ENCODE data around the gene CHRNA4.

The CHRNA4 gene

DNA sequence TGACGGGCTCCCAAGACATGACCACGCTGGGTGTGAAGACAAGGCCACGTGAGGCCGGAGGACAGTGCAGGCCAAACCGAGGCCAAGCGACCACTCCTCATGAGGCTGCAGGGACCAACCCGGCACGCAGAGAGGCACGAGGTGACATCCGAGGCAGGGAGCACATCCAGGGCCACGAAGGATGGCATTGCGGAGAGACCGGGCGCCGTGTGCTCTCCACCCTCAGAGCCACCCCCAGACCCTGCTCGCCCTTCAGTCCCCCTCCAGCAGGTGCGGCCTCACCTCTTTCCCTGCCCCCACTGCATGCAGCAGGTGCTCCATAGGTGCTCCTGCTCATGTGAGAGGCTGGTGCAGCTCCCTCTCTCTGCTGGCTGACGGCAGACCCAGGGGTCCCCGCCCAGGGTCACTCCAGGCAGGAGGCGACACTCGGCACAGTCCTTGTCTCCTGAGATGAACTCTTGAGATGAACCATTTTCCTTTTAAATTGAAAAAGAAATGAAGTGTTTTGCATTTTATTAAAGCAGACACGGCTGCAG, 33.8 kb upstream of the CHRNA4 start:
- H3K36me3 ChIP-seq = no peaks in the 10 kb centered on the region
- no peaks in the 10 kb centered on the region for H3K4me1 ChIP-seq
- no peak for TF ChIP-seq CTCF (IDR thresholded peaks at IDR 0.05)
- H3K27ac ChIP-seq = no peak overlapping the region
- H3K9me3 ChIP-seq = peaks cover 0 to 7% (median 4%) of the 10 kb centered on the region in 3 donors
- H3K4me3 ChIP-seq = no peak overlapping the region
- DNase-seq = no peak
- peaks cover 0 to 68% of the 10 kb centered on the region in 2 donors for H3K27me3 ChIP-seq
- intact Hi-C loops (cut with DNase I; ENCODE audit: low total_unique reads) = no loop called here

GRCh38 chr20:63394069-63394919, 33.1 kb upstream of the CHRNA4 start:
- intact Hi-C loops (cut with DNase I; ENCODE audit: low total_unique reads) = no loop called here
- no peak for TF ChIP-seq CTCF (IDR thresholded peaks at IDR 0.05)
- Histone ChIP-seq H3K4me3 (no peak overlapping the region), H3K4me1 (no peaks in the 10 kb centered on the region), H3K36me3 (no peaks in the 10 kb centered on the region), H3K9me3 (peaks cover 0 to 7% (median 4%) of the 10 kb centered on the region in 3 donors), H3K27me3 (peaks cover 0 to 64% of the 10 kb centered on the region in 2 donors), H3K27ac (no peak overlapping the region)
- no peak for DNase-seq

- intact Hi-C loops (cut with DNase I; ENCODE audit: low total_unique reads) = no loop called here
- peaks cover 0 to 12% (median 7%) of the 10 kb centered on the region in 3 donors for H3K9me3 ChIP-seq
- H3K36me3 ChIP-seq = no peaks in the 10 kb centered on the region
- no peaks in the 10 kb centered on the region for H3K4me1 ChIP-seq
- H3K27ac ChIP-seq = no peak overlapping the region
- peaks cover 0 to 57% of the 10 kb centered on the region in 2 donors for H3K27me3 ChIP-seq
- DNase-seq = no peak
- no peak overlapping the region for H3K4me3 ChIP-seq
- no peak for TF ChIP-seq CTCF (IDR thresholded peaks at IDR 0.05)
Observed at GRCh38 chr20:63393566-63393965, 32.4 kb upstream of the CHRNA4 start.

DNA sequence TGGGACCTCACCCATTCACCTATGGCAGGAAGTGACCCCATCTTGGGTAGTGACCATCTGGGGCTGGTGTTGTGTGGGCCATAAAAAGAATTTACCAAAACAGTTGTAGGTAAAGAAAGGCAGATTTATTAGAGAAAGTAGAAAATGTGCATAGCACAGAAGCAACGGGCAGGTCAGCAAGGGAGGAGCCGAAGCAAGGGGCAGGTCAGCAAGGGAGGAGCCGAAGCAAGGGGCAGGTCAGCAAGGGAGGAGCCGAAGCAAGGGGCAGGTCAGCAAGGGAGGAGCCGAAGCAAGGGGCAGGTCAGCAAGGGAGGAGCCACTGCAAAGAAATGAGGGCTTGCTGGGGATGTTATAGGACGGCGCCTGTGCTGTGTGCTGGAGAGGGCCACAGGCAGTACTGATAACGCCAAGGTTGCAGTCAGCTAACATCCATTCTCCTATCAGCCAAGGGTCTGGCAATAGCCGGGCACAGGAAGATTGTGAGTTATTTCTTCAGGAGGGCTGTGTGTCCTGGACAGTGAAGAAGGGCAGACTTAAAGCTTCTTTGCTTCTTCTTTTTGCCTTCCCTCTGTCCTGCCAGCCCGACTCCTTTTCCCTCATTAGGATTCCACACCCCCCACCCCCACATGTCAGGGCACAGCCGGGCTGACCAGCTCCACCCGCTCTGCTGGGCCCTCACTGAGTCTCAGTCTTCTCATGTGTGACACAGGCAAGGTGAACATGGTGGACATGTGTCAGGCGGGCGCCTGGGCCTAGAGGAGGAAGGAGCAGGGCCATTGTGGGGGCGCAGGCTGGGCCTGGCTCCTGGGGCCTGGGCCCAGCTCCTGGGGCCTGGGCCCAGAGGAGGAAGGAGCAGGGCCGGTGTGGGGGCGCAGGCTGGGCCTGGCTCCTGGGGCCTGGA, 31.6 kb upstream of the CHRNA4 start:
- TF ChIP-seq CTCF (IDR thresholded peaks at IDR 0.05) = no peak
- Histone ChIP-seq H3K27me3 (peaks cover 0 to 48% of the 10 kb centered on the region in 2 donors), H3K4me3 (no peak overlapping the region), H3K9me3 (peaks cover 0 to 13% (median 7%) of the 10 kb centered on the region in 3 donors), H3K4me1 (no peaks in the 10 kb centered on the region), H3K36me3 (no peaks in the 10 kb centered on the region), H3K27ac (no peak overlapping the region)
- no peak for DNase-seq
- intact Hi-C loops (cut with DNase I; ENCODE audit: low total_unique reads) = no loop called here

DNA sequence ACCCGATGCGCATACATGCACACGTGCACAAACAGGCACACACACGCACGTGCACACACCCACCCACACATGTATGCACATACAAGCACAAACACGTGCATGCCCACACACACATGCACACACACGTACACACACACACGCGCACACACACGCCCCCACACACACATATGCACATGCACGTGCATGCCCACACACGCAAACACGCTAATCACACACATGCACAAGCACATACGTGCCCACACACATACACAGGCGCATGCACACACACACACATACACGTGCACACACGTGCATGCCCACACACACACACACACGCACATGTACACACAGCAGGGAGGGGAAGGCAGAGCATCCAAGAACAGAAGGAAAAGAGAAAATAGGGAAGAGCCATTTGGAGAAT, 26.8 kb upstream of the CHRNA4 start:
- no peak for TF ChIP-seq CTCF (IDR thresholded peaks at IDR 0.05)
- intact Hi-C loops (cut with DNase I; ENCODE audit: low total_unique reads) = no loop called here
- Histone ChIP-seq H3K4me1 (no peaks in the 10 kb centered on the region), H3K9me3 (peaks cover 0 to 24% (median 18%) of the 10 kb centered on the region in 3 donors), H3K36me3 (no peaks in the 10 kb centered on the region), H3K27me3 (peaks cover 0 to 25% of the 10 kb centered on the region in 2 donors), H3K27ac (no peak overlapping the region), H3K4me3 (no peak overlapping the region)
- no peak for DNase-seq
